IMR-90 (cell line): Measurements from ENCODE around the gene HSD3B1.

ENCODE experiments used
- BHLHE40 ChIP-seq: fragments of 150-350 bp; IDR thresholded peaks from 2 replicates; pipeline ENCODE4 v1.6.1; 2016; ENCODE audit warnings: mild to moderate bottlenecking, low read depth, low read length
- CEBPB ChIP-seq: IDR thresholded peaks from 2 replicates; pipeline ENCODE4 v1.6.1; 2012; ENCODE audit warnings: low read depth, low read length, improper control_type of control experiment
- CTCF ChIP-seq: conservative IDR thresholded peaks from 2 replicates; pipeline ENCODE4 v1.5.1; 2012; ENCODE audit warnings: mild to moderate bottlenecking, low read depth, low read length, improper control_type of control experiment
- MAZ ChIP-seq: IDR thresholded peaks from 2 replicates; pipeline ENCODE4 v1.6.1; 2012; ENCODE audit warnings: low read depth, mild to moderate bottlenecking, low read length, improper control_type of control experiment, moderate library complexity, borderline replicate concordance
- NFE2L2 ChIP-seq: fragments of 150-350 bp; IDR thresholded peaks from 2 replicates; pipeline ENCODE4 v1.6.1; 2016; ENCODE audit warnings: low read depth, mild to moderate bottlenecking, low read length
- POLR2A ChIP-seq: IDR thresholded peaks from 2 replicates; pipeline ENCODE4 v1.6.1; 2012; ENCODE audit warnings: mild to moderate bottlenecking, low read depth, low read length
- RAD21 ChIP-seq: IDR thresholded peaks from 2 replicates; pipeline ENCODE4 v1.6.1; 2012; ENCODE audit warnings: low read length, improper control_type of control experiment
- RCOR1 ChIP-seq: IDR thresholded peaks from 2 replicates; pipeline ENCODE4 v1.6.1; 2012; ENCODE audit warnings: mild to moderate bottlenecking, low read length, improper control_type of control experiment; ENCODE audit not compliant: insufficient replicate concordance
- USF2 ChIP-seq: fragments of 150-350 bp; IDR thresholded peaks from 2 replicates; pipeline ENCODE4 v1.6.1; 2017; ENCODE audit warnings: mild to moderate bottlenecking, antibody characterized with exemption, low read length, low read depth

GRCh38 chr1:119470958-119471357 lies 36.1 kb upstream of the HSD3B1 start:
- TF ChIP-seq POLR2A: no peak
- no peak for TF ChIP-seq CTCF
- TF ChIP-seq NFE2L2: no peak
- TF ChIP-seq RCOR1: no peak
- no peak for TF ChIP-seq MAZ
- TF ChIP-seq USF2: no peak
- TF ChIP-seq CEBPB: no peak
- TF ChIP-seq RAD21: no peak
- no peak for TF ChIP-seq BHLHE40
